Measurements from ENCODE around the gene TENM4.

DNA sequence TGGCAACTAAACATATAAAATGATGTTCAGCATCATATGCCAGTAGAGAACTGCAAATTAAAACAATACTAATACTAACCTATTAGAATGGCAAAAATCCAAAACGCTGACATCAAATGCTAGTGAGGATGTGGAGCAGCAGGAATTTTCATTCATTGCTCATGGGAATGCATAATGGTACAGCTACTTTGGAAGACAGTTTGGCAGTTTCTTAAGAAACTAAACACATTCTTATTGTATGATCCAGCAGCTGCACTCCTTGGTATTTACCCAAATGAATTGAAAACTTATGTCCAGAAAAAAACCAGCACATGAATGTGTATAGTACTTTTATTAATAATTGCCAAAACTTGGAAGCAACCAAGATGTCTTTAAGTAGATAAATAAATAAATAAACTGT is 258.0 kb downstream of the TENM4 start:
- TF ChIP-seq, protein P1, sequence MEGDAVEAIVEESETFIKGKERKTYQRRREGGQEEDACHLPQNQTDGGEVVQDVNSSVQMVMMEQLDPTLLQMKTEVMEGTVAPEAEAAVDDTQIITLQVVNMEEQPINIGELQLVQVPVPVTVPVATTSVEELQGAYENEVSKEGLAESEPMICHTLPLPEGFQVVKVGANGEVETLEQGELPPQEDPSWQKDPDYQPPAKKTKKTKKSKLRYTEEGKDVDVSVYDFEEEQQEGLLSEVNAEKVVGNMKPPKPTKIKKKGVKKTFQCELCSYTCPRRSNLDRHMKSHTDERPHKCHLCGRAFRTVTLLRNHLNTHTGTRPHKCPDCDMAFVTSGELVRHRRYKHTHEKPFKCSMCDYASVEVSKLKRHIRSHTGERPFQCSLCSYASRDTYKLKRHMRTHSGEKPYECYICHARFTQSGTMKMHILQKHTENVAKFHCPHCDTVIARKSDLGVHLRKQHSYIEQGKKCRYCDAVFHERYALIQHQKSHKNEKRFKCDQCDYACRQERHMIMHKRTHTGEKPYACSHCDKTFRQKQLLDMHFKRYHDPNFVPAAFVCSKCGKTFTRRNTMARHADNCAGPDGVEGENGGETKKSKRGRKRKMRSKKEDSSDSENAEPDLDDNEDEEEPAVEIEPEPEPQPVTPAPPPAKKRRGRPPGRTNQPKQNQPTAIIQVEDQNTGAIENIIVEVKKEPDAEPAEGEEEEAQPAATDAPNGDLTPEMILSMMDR (IDR thresholded peaks at IDR 0.05) = no peak
- TF ChIP-seq, protein P2, sequence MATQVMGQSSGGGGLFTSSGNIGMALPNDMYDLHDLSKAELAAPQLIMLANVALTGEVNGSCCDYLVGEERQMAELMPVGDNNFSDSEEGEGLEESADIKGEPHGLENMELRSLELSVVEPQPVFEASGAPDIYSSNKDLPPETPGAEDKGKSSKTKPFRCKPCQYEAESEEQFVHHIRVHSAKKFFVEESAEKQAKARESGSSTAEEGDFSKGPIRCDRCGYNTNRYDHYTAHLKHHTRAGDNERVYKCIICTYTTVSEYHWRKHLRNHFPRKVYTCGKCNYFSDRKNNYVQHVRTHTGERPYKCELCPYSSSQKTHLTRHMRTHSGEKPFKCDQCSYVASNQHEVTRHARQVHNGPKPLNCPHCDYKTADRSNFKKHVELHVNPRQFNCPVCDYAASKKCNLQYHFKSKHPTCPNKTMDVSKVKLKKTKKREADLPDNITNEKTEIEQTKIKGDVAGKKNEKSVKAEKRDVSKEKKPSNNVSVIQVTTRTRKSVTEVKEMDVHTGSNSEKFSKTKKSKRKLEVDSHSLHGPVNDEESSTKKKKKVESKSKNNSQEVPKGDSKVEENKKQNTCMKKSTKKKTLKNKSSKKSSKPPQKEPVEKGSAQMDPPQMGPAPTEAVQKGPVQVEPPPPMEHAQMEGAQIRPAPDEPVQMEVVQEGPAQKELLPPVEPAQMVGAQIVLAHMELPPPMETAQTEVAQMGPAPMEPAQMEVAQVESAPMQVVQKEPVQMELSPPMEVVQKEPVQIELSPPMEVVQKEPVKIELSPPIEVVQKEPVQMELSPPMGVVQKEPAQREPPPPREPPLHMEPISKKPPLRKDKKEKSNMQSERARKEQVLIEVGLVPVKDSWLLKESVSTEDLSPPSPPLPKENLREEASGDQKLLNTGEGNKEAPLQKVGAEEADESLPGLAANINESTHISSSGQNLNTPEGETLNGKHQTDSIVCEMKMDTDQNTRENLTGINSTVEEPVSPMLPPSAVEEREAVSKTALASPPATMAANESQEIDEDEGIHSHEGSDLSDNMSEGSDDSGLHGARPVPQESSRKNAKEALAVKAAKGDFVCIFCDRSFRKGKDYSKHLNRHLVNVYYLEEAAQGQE (IDR thresholded peaks at IDR 0.05; ENCODE audit: insufficient read depth in 1 of 2, low read depth in 2 of 2, low read length in 1 of 2) = no peak
- TF ChIP-seq POLR2AphosphoS5 (IDR thresholded peaks at IDR 0.05; ENCODE audit: low read depth, low read length) = no peak
- TF ChIP-seq TCF7L2 (IDR thresholded peaks at IDR 0.05; ENCODE audit: low read depth, low read length) = no peak
